Right cardiac atrium (tissue), 5 donors: ENCODE measurements around the gene STRBP. TPM values are rescaled to one million over a fixed set of nuclear protein-coding genes. Genes with fewer than 3 reads are reported as not detected.

ENCODE experiments used
- ATAC-seq, 2 donors: fragments of 200-7000 bp; cut with Tn5 transposase; one replicate each; pipeline versions ENCODE4 v1.8.0 to v1.9.1; 2020; ENCODE audit warnings: moderate library complexity in 2 of 2, mild to moderate bottlenecking in 1 of 2
- DNase-seq, 3 donors: peaks; one replicate each; pipeline ENCODE4 v3.0.0-alpha.2; 2020
- H3K27ac ChIP-seq: one replicate; pipeline ENCODE4 v1.5.1; 2013; ENCODE audit warnings: mild to moderate bottlenecking, low read length, control low read depth, moderate library complexity
- H3K27me3 ChIP-seq: one replicate; pipeline ENCODE4 v1.6.1; 2013; ENCODE audit not compliant: control insufficient read depth, insufficient read depth
- H3K4me1 ChIP-seq: one replicate; pipeline ENCODE4 v1.6.1; 2013; ENCODE audit warnings: low read length; ENCODE audit not compliant: control insufficient read depth, insufficient read depth
- H3K4me3 ChIP-seq: one replicate; pipeline ENCODE4 v1.5.1; 2013; ENCODE audit warnings: low read length, control low read depth
- H3K9me3 ChIP-seq: one replicate; pipeline ENCODE4 v1.6.1; 2013; ENCODE audit warnings: low read length; ENCODE audit not compliant: control insufficient read depth
- WGBS: extraction: QIAGEN DNeasy Blood & Tissue Kit; methylation state at CpG from one replicate; pipeline ENCODE4 v1.1.7; 2013; 5-methylcytosine and 5-hydroxymethylcytosine counted together
- intact Hi-C, 4 donors: fragments of 100-400 bp; cut with DNase I; formaldehyde crosslinking; loops; one replicate each; pipeline versions ENCODE4 v1.11.0 to v1.14.0; 2022 to 2023
- polyA plus RNA-seq: library from polyadenylated mRNA; stranded (reverse); fragments of 200-250 nt; gene quantifications from one replicate; pipeline ENCODE4 v1.2.3, GENCODE V29; 2013
- total RNA-seq, 4 donors: library from RNA; stranded (reverse); fragmentation: NEBNext Ultra II Directional; extraction: Animal tissue kit (Norgen Biotek cat#: 25700); gene quantifications; one replicate each; pipeline ENCODE4 v1.2.1, GENCODE V29; 2021
- donor health status: healthy with polysubstance abuse.
- donor health status: DM: no; HTN: yes; CAD: no.
- donor health status: DM: no; HTN: no; CAD: no.
- donor health status: DM: no; HTN: yes; CAD: no; lungs with severe emphysema.
- donor health status: DM: yes; HTN: yes; CAD: no.

The STRBP gene
- total and polyA plus RNA-seq, 5 donors = 9.8 to 26.8 (median 21.2) TPM

DNA sequence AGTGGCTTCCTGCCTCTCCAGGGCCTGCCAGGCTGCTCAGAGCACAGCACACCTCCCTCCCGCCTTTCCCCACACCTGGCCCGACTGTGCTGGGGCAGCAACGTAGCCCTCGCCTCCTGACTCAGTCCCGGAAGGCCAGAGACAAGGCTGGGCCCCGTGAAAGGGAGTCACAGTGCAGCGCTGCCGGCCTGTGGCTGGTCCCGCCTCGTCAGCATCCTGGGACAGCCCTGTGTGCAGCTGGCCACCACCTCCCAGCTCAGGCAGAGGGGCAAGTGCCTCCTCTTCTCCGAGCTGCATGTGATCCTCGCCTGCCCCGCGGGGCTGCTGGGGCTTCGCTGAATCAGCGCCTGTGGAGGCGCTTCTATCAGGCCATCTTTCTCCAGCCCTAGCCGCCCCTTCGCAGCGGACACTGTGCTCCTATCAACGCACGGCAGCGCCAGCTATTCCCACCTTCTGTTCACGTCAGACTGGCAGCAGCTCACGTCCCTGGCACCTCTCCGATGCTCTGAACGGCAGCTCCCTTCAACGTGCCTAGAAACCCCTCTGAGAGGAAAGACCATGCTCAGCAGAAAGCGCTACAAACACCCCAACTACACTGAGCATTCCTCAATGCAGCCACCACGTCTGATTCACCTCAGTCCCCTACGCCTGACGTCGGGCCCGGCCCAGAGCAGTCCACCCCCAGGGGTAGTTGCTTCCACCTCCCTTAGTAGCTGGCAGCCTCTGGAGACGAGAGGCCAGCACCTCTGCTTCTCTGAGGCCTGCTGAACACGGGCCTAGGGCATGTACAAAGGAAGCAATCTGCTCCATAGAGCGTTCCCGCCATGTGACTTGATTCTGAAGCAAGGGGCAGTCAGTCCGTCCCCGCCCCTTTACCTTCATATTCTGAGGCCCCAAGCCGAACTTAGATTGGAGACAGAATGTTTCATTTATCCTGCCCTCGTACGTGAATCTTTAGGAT is 156.1 kb downstream of the STRBP start:
- intact Hi-C loops = no loop called here
- peaks cover 6% of the 10 kb centered on the region for H3K4me1 ChIP-seq
- no peaks in the 10 kb centered on the region for H3K9me3 ChIP-seq
- ATAC-seq (peak; percentile 68 to 70), DNase-seq (peak in 2 of 3 donors; percentile 64 to 69)
- H3K27ac ChIP-seq = no peak overlapping the region
- no peak overlapping the region for H3K4me3 ChIP-seq
- WGBS = 53% methylated on average over 43 of the region's 43 CpGs
- no peaks in the 10 kb centered on the region for H3K27me3 ChIP-seq

DNA sequence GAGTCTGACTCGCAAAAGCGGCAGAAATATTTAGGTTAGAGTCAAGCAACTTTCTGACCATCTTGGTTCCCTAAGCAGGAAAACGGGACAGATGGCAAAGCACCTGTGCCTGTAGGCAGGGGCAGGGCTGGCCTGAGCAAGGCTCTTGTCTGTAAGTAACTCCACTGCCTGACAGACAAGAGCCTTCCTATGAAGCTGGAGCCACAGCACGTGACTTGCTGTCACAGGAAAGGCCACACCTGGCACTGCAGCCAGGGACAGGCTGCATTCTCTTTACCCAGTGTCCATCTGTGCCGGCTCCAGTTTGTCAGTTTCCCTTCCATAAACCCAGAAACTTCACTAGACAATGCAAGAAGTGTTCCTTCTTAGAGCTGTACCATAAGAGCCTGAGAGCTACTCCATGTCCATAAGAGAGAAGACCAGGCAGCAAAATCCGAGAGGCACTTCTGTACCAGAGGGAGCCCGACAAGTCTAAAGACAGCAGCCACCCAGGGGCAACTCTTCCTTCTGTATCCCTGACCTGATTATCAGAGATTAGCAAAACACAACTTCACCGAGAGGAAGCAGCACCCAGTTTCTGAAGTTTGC is 156.9 kb downstream of the STRBP start:
- Histone ChIP-seq H3K4me3 (no peak overlapping the region), H3K27ac (no peak overlapping the region), H3K9me3 (no peaks in the 10 kb centered on the region), H3K4me1 (peaks cover 6% of the 10 kb centered on the region), H3K27me3 (no peaks in the 10 kb centered on the region)
- DNase-seq = peak in 1 of 3 donors; percentile 64
- peak; percentile 17 to 36 for ATAC-seq
- WGBS = 49% methylated on average over 8 of the region's 8 CpGs
- intact Hi-C loops = no loop called here

- Histone ChIP-seq H3K4me3 (no peak overlapping the region), H3K4me1 (peaks cover 6% of the 10 kb centered on the region), H3K9me3 (no peaks in the 10 kb centered on the region), H3K27ac (no peak overlapping the region), H3K27me3 (no peaks in the 10 kb centered on the region)
- 88% methylated on average over 15 of the region's 15 CpGs for WGBS
- intact Hi-C loops = loop anchor here in 1 of 4 donors (5.0 kb wide), 1 partner anchor 238 kb away; no protein-coding TSS in a partner anchor
- no peak for DNase-seq
- ATAC-seq = no peak
Observed at GRCh38 chr9:123109540-123110279, 158.7 kb downstream of the STRBP start.

- intact Hi-C loops = loop anchor here in 1 of 4 donors (5.0 kb wide), 1 partner anchor 238 kb away; no protein-coding TSS in a partner anchor
- no peak overlapping the region for H3K27ac ChIP-seq
- ATAC-seq = no peak
Observed at GRCh38 chr9:123108976-123109375, 159.4 kb downstream of the STRBP start.

GRCh38 chr9:123107639-123108285 is 160.6 kb downstream of the STRBP start:
- ATAC-seq (no peak), DNase-seq (no peak)
- WGBS = 76% methylated on average over 11 of the region's 11 CpGs
- H3K27me3 ChIP-seq = no peaks in the 10 kb centered on the region
- H3K4me1 ChIP-seq = peaks cover 6% of the 10 kb centered on the region
- H3K9me3 ChIP-seq = no peaks in the 10 kb centered on the region
- no peak overlapping the region for H3K27ac ChIP-seq
- no peak overlapping the region for H3K4me3 ChIP-seq
- intact Hi-C loops = loop anchor here in 1 of 4 donors (5.0 kb wide), 1 partner anchor 240 kb away; no protein-coding TSS in a partner anchor

More at GRCh38 chr9:123108976-123109375, 159.4 kb downstream of the STRBP start:
- H3K4me3 ChIP-seq = no peak overlapping the region
- 86% methylated on average over 9 of the region's 9 CpGs for WGBS
- H3K4me1 ChIP-seq = peaks cover 6% of the 10 kb centered on the region
- no peak for DNase-seq
- no peaks in the 10 kb centered on the region for H3K27me3 ChIP-seq
- no peaks in the 10 kb centered on the region for H3K9me3 ChIP-seq

DNA sequence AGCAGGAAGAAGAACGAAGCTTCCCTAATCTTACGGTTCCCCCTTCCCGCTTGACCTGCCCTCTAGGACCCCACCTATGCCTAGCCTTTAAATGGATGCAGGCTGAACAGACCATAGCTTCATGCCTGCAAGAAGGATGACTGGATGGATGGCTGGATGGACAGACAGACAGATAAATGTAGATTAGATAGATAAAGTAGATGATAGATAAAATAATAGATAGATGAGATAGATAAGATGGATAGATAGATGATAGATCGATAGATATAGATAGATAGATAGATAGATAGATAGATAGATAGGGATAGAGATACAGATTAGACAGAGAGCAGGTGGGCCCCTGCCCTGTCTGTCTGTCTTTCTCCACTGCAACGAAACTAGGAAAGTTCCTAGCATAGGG is 162.9 kb downstream of the STRBP start:
- Histone ChIP-seq H3K27me3 (no peaks in the 10 kb centered on the region), H3K9me3 (no peaks in the 10 kb centered on the region), H3K4me3 (no peak overlapping the region), H3K4me1 (no peaks in the 10 kb centered on the region), H3K27ac (no peak overlapping the region)
- ATAC-seq (no peak), DNase-seq (no peak)
- 78% methylated on average over 5 of the region's 5 CpGs for WGBS
- intact Hi-C loops = loop anchor here in 1 of 4 donors (5.0 kb wide), 1 partner anchor 242 kb away; no protein-coding TSS in a partner anchor

- Histone ChIP-seq H3K27me3 (no peaks in the 10 kb centered on the region), H3K4me1 (no peaks in the 10 kb centered on the region), H3K4me3 (no peak overlapping the region), H3K9me3 (no peaks in the 10 kb centered on the region), H3K27ac (no peak overlapping the region)
- intact Hi-C loops = loop anchor here in 1 of 4 donors (5.0 kb wide), 1 partner anchor 242 kb away; no protein-coding TSS in a partner anchor
- ATAC-seq = no peak
- 83% methylated on average over 7 of the region's 7 CpGs for WGBS
- no peak for DNase-seq
Observed at GRCh38 chr9:123104807-123105206, 163.6 kb downstream of the STRBP start.

DNA sequence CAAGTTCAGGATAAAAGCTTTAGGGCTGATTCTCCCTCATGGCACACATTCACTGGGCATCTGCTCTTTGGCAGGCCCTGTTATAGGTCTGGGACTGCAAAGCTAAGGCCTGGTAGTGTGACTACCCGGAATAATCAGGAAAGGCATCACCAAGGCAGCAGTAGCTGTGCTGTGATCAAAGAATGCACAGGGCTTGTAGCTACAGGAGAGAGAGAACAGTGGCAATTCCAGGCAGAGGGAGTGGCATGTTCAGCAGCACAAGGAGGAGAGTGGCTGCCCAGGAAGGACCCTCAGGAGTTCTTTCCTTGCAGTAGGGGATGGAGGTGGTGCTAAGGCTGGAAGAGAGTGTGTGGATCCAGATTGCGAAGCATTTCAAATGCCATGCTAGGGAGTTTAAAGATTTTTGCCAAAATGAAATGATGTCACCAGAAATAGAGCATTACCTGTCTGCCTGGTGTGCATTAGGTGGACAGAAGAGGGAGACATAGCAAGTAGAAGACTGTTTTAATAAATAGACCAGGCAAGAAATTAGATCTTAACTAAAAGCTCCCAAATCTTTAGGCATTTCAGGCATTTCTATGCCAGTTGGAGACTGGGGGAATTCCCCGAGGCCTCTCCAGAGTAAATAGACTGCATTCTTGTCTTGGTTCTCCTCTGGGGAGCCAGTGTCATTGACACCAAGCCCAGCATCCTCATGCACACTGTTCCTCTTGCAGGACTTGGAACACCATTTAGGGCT is 165.8 kb downstream of the STRBP start:
- intact Hi-C loops = no loop called here
- Histone ChIP-seq H3K9me3 (no peaks in the 10 kb centered on the region), H3K4me1 (no peaks in the 10 kb centered on the region), H3K27ac (no peak overlapping the region), H3K27me3 (no peaks in the 10 kb centered on the region), H3K4me3 (no peak overlapping the region)
- WGBS = 83% methylated on average over 3 of the region's 3 CpGs
- ATAC-seq = no peak
- no peak for DNase-seq

DNA sequence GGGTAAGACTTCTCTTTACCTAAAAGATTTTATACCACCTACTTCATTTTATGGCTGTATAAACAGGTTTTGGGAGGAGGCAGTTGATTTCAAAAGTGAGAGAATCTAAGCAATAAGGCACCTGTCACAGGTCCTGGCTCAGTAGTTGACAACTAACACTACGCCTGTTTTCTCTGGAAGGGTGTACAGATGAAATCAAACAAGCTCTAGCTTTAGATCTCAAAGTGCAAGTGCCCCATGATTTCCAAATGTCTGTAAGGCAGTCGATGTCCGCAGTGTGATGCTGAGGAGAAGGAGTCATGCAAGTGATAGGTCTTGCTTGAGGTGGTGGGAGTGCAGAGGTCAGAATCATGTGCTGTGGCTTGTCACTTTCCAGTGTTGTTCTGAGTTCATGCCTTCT is 168.8 kb downstream of the STRBP start:
- H3K27ac ChIP-seq = no peak overlapping the region
- no peak overlapping the region for H3K4me3 ChIP-seq
- WGBS = 94% methylated on average over 3 of the region's 3 CpGs
- intact Hi-C loops = no loop called here
- ATAC-seq = no peak
- H3K9me3 ChIP-seq = no peaks in the 10 kb centered on the region
- no peaks in the 10 kb centered on the region for H3K27me3 ChIP-seq
- H3K4me1 ChIP-seq = no peaks in the 10 kb centered on the region
- no peak for DNase-seq

GRCh38 chr9:123099042-123099441 is 169.3 kb downstream of the STRBP start:
- intact Hi-C loops = no loop called here
- Histone ChIP-seq H3K27ac (no peak overlapping the region), H3K9me3 (no peaks in the 10 kb centered on the region), H3K4me3 (no peak overlapping the region), H3K4me1 (no peaks in the 10 kb centered on the region), H3K27me3 (no peaks in the 10 kb centered on the region)
- DNase-seq = no peak
- no peak for ATAC-seq
- WGBS = 92% methylated on average over 6 of the region's 6 CpGs
